IPS-NIHi7 (cell line): Measurements from ENCODE around the gene MYOZ1.

ENCODE experiments used
- DNase-seq: peaks from one replicate; pipeline ENCODE4 v3.0.0; 2012; ENCODE audit warnings: mixed read lengths; ENCODE audit errors: extremely low spot score

Gene MYOZ1

GRCh38 chr10:73597346-73597745 lies 43.9 kb downstream of the MYOZ1 start:
- DNase-seq, result no peak

GRCh38 chr10:73593812-73594211 lies 47.5 kb downstream of the MYOZ1 start:
- DNase-seq, result no peak

GRCh38 chr10:73593110-73593509 lies 48.2 kb downstream of the MYOZ1 start:
- DNase-seq, result no peak

- DNase-seq, result peak; percentile 89
Measured at GRCh38 chr10:73591935-73592699, 49.2 kb downstream of the MYOZ1 start.

GRCh38 chr10:73590881-73591799 lies 50.1 kb downstream of the MYOZ1 start, which contains the start of gene USP54:
USP54 (minus strand) TSS chr10:73591342; CDS start chr10:73575658, 15,684 bp downstream.
- DNase-seq, result peak; percentile 80

- peak; percentile 20 for DNase-seq
Measured at GRCh38 chr10:73589563-73590126, 51.6 kb downstream of the MYOZ1 start.

GRCh38 chr10:73588656-73589055 lies 52.6 kb downstream of the MYOZ1 start:
- no peak for DNase-seq

GRCh38 chr10:73586583-73586984 lies 54.7 kb downstream of the MYOZ1 start:
- no peak for DNase-seq

- no peak for DNase-seq
Measured at GRCh38 chr10:73585327-73585726, 55.9 kb downstream of the MYOZ1 start.

- DNase-seq, result no peak
Measured at GRCh38 chr10:73584737-73585136, 56.5 kb downstream of the MYOZ1 start.

GRCh38 chr10:73581918-73582317 lies 59.4 kb downstream of the MYOZ1 start:
- no peak for DNase-seq
